SW480 (cell line): ENCODE results near the gene ZBTB20.
A peak's percentile ranks its signal among the peaks of the same experiment; 100 is the strongest.
"Not testable (repeated sequence)": the region's sequence is repeated elsewhere in the genome, so short reads cannot be mapped to it uniquely, and the experiment has no call there.

Source experiments
- DNase-seq: peaks from one replicate; pipeline ENCODE4 v3.0.0-alpha.2; 2016; ENCODE audit warnings: low spot score

ZBTB20 gene

GRCh38 chr3:114712728-114713492 lies 434.2 kb downstream of the ZBTB20 start:
- DNase-seq: no peak

DNA sequence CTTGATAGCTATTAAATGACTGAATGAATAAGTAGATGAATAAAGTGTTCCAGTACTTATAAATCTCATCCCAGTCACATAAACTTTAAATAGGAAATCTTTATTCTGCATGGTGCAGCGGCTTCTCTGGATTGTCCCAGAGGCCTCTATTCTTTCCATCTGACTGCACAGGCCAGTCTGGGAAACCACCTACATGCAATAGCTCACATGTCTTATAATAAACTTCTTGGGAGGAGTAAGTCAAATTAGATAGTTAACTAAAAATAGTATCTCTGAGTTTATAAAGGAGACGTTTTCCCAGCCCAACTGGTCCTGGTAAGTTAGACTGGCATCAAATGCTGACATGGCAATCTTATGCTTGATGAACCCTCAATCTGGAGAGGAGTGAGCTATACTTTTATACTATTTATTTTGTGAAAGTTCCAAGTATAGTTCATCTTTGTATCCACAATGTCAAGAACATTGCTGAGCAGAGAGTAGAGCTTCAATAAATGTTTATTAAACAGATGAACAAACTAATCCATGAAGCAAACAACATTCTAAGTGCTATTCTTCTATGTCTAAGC lies 435.7 kb downstream of the ZBTB20 start:
- DNase-seq: no peak

- DNase-seq: no peak
Observed at GRCh38 chr3:114709102-114709501, 438.0 kb downstream of the ZBTB20 start.

DNA sequence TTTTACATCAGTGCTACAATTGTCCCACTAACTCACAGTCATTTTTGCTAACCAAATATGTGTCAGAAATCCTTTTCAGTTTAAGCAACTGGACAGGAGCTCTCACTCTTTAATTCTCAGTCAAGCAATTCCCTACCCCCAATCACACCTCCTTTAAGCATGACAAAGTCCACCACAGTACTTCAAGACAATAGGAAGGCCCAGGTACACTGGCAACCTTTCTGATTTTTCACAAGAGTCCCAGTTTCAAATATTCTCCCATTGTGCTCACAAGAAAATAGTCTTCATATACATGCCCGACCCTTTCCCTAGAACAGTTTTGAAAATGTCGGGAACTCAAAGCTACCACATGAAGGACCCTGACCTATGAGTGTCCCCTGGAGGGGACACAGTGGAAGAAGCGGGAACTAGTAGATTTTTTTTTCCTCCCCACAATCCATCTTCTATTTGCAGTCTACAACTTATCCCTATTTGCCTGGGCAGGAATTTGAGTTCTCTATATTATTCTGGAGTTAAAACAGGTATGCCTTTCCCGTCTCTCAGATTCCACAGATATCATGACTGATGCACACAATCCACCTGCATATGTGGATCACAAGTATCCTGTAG lies 439.7 kb downstream of the ZBTB20 start:
- DNase-seq: peak; percentile 10

DNA sequence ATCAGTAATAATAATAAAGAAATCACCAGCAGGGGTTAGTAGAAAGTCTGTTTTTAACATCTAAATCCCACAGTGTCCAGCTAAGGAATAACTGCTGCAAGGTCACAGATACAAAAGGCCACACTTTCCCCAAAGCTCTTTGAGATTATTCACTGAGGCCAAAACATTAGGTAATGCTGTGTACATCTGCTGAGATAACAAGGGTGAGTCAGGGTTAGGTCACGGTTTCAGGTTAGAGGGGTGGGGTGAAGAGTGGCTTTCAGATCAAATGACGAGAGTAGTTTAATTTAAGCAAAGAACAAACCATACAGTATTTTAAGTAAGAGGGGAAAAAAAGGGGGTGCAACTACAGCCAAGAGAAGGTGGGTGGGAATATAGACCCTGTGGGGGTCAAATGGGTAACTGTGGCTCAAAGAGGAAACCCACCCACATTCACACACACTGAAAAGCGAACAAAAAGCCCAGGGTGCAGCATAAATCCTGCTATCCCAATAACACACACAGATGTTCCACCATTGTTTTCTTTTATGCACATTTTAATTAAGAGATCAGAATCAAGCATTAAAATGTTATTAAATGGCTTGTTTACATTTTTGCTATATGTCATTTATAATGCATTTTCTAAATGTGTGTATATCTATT lies 440.4 kb downstream of the ZBTB20 start:
- peak; percentile 88 for DNase-seq

DNA sequence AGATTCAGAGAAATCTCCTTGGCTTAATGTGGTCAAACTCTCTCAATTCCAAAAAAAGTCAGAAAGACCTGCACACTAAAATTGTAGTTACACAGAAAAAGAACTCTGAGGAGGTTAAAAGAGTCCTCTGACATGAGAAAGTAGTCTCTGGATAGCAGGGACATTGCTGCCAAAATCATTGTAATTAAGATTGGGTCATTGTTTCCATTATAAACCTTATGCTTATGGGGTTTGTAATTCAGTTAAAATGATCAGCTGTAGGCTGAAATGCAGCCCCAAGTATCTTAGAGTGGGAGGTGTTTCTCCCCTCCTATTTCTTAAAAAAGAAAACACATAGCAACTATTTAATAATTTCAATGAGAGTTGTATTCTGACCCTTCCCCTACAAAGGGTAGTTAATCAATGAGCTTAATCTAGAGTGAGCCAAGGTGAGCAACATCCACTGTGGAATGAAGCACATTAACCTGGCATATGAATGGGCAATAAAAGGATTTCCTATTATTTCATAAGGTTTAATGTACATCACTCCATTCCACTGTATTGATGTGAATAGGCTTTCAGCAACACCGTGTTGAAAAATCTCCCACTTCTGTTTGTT lies 446.4 kb downstream of the ZBTB20 start:
- no peak for DNase-seq

DNA sequence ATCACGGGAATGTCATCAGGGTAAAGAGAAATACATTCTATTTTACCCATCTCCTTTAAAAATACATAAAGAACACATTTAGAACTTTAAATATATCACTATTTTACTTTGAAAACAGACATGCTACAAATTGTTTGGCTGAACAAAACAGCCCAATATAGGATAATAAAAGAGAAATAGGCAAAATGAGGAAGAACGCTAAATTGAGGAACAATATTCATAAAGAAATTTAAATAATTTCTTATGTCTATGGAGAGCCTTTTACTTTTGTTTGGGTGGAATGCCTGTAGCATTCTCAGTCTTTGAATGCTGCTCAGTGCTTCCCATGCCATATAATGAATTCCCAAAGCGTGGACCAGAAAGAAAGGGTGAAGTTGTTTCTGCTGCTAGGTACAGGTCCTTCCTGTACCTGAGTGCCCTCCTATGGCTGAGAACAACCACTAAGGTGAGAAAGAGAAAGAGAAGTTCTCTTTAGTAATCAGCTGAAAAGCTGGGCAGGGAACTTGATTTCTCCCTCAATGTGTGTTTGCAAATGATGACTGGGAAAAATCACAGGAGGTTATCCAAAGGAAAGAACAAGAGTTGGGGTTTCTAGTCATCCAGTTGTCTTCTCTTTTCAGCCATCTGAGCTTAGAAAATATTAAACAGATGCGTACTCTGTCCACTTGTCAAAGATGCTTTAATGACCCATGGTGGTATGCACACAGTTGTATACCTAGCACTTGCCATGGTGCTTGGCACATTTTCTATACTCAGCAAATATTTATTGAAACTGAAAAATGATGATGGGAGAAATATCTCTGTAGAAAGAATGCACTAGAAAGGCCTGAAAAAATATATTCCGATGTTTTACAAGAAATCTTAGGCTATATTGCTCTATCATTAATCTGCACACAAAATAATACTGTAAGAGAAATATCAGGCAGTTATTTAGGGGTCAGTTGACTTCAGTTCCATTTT lies 448.7 kb downstream of the ZBTB20 start:
- no peak for DNase-seq

GRCh38 chr3:114697401-114697800 lies 449.7 kb downstream of the ZBTB20 start:
- no peak for DNase-seq

DNA sequence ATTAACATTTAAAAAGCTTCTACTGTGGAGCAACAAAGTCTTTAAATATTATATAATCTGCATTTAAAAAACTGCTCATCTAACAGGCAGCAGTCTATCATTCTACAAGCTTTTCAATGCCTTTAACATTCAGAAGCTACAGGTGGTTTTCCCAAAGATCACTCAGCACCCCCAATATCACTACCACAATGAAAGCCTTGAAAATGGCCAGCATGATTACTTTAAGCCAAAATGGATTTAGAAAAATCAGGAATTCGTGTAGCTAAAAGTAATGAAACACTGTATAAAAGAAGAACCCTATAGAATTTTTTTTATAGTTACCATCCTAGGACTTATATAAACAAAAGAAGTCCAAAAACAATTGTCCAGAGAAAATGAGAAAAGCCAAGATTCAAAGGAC lies 452.8 kb downstream of the ZBTB20 start:
- no peak for DNase-seq

DNA sequence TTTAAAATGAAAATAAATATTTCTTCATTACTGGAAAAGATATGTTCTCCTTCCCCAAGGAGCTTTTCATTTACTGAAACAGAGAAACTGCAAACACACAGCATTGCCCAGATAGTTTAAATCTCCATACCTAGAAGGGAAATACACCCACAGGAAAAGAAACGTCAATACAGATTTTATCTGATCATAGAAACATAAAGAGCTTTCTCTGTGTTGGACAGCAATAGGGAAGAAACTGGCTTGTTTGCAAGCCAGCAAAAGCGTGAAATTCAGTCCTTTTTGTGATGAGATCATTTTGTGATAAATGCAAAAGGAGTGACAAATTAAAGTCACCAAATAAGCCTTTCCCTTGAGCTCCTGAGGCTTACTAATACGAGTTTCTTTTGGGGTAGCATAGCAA lies 455.2 kb downstream of the ZBTB20 start:
- DNase-seq: no peak

DNA sequence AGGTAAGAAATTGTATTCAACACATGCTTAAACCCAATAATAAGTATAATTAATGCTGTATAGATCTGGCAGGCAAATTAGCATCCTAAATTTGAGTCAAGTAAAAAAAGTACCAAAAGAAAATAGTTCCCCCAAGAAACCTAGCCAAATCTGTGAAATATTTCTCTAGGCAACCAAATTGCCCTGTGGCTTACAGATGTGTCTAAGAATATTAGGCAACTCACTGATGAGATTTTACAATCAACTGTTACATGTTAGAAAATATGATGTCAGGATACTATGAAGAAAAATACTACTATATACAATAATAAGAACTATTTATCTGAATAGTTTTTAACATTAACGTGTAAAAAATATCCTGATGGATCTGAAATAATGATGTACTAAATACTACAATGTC lies 456.2 kb downstream of the ZBTB20 start:
- no peak for DNase-seq

DNA sequence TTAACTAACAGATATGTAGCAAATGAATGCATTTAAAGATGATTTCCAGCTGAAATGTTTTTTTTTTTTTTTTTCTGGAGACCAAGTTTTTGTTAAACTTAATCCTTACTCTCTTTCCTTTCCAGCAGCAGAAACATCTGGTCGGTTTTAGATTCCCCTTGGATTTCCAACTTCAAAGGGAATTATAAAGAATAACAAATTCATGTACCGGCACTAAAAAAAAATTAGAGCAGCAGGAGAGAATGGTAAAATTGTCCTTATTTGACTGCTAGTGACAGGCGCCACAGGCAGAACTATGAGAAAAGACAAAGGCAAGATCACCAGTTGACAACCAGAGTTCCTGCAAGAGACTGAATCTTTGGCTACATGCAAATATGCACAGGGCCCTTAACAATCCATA lies 459.9 kb downstream of the ZBTB20 start:
- no peak for DNase-seq

DNA sequence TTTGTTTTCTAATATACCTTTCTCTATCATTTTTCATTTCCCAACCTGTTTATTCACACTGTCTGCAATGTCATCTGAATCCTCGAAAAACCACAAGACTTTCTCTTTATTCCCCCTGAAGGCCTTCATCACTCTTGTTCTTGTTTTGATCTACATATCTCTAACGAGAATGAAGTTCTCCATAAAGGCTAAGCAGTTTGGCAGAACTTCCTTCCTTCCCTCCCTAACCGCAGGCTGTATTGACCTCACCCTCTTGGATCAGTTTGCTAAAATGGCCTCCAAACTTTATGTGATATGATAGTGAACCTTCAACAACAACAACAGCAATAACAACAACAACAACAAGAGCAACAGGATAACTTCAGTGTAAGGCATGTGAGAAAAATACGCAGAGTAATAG lies 460.5 kb downstream of the ZBTB20 start:
- no peak for DNase-seq

- no peak for DNase-seq
Observed at GRCh38 chr3:114685161-114685560, 461.9 kb downstream of the ZBTB20 start.

GRCh38 chr3:114680299-114680698 lies 466.8 kb downstream of the ZBTB20 start:
- no peak for DNase-seq

DNA sequence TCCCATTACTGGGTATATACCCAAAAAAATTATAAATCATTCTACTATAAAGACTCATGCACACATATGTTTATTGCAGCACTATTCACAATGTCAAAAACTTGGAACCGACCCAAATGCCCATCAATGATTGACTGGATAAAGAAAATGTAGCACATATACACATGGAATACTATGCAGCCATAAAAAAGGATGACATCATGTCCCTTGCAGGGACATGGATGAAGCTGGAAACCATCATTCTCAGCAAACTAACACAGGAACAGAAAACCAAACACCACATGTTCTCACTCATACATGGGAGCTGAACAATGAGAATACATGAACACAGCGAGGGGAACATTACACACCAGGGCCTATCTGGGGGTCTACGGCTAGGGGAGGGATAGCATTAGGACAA lies 467.3 kb downstream of the ZBTB20 start:
- not testable (repeated sequence) for DNase-seq

DNA sequence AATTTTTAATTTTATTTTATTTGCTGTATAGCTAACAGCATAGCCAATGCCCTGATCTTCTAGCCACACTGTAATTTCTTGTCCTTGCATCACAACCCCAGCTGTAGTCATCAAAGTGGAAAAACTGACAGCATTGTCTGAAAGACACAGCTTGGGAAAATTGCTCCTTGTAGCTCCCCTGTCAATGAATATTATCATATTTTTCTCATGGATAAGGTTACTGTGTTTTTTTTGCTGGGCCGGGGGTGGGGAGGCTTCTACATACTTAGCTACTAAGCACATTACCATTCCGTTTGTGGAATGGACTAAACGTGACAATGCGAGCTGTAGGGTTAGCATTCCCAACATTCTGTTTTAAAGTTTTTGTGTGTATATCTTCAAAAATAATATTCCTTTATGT lies 472.0 kb downstream of the ZBTB20 start:
- DNase-seq: peak; percentile 63

GRCh38 chr3:114674036-114674435 lies 473.1 kb downstream of the ZBTB20 start:
- DNase-seq: peak; percentile 14

- DNase-seq: no peak
Observed at GRCh38 chr3:114673481-114673880, 473.6 kb downstream of the ZBTB20 start.

- no peak for DNase-seq
Observed at GRCh38 chr3:114672692-114673447, 474.2 kb downstream of the ZBTB20 start.
